Measurements from ENCODE around the gene FARP1. TPM values are rescaled to one million over a fixed set of nuclear protein-coding genes. Genes with fewer than 3 reads are reported as not detected.
"Not testable (repeated sequence)": the region's sequence is repeated elsewhere in the genome, so short reads cannot be mapped to it uniquely, and the experiment has no call there.

The FARP1 gene
- total RNA-seq, 2 donors from 2014 or later: 23.7 to 26.3 TPM

DNA sequence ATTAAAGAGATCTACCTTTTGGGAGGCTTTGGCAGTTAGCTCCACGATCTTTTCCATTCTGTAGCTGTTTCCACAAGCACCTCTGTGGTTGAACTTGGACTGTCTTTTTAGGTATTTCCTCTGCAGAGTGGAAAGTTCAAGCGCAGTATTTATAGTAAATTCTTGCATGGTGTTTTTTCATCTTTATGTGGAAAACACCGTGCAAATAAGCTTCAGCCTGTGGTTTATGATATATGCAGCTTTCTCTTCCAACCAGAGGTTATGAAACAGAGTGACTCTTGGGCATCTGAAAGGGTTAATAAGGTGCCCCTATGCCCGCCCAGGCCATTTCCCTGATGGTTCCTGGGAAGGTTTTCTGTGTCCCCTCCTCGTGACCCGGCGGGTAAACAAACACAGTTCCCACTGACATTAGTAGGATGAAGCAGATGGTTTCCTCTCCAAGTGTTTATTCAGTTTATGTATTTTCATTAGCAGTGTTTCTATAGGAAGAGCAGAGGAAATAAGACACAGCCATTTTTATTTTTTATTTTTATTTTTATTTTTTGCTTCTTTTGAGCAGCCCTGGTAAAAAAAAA, 73.9 kb downstream of the FARP1 start:
- DNase-seq (no peak), ATAC-seq (no peak)
- intact Hi-C loops (cut with DNase I): no loop called here

DNA sequence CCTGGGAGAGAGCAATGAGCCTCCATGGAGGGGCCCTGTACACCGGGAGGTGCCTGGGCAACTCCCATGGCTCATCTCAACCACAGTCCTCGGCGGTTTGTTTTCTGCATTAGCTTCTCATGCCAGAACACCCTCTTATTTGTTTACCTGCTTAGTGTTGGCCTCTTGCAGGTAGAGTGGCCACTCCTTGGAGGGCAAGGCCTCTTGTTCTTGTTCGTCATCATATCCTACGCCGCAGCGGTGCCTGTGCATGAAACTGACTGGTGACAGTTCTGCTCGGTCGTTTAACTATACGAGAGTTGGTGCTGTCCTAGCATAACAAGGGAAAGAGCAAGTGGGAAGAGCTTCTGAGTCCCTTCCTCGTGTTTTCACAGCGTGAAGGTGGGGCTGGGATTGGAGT, 74.7 kb downstream of the FARP1 start:
- no peak for DNase-seq
- ATAC-seq: no peak
- intact Hi-C loops (cut with DNase I): no loop called here

DNA sequence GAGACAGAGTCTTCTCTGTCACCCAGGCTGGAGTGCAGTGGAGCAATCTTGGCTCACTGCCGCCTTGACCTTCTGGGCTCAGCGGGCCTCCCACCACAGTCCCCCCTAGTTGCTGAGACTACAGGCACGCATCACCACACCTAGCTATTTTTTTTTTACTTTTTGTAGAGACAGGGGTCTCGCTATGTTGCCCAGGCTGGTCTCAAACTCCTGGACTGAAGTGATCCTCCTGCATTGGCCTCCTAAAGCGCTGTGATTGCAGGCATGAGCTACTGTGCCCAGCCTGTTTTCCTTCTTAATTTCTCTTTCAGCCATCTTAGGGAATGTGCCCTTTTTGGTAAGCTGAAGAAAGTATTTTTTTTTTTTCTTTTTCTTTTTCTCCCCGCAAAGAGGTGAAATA, 76.8 kb downstream of the FARP1 start:
- DNase-seq (no peak), ATAC-seq (no peak)
- intact Hi-C loops (cut with DNase I): no loop called here

DNA sequence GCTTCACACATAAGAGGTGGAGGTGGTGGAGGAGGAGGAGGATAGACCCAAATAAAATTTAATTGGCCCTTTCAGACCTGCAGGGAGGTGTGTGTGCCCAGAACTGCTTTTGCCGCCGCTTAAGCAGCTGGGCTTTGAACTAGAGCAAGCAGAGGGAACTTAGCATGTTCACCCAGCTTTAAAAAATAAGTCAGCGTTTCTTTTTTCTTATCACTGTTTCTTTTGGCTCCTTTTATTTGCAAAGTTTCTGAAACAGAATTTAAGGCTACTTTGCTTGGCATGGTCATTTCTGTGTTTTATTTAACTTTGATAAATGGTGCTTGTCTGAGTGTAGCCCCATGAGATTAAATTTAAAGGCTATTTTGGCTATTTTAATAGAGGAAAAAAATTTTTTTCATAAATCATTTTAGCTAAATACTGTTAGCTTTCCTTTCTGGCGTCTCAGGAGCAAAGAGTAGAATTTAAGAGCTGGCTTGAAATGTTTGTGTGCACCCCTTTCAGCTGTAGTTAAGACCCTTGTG, 77.4 kb downstream of the FARP1 start:
- no peak for DNase-seq
- peak; percentile 31 to 62 for ATAC-seq
- intact Hi-C loops (cut with DNase I): no loop called here

DNA sequence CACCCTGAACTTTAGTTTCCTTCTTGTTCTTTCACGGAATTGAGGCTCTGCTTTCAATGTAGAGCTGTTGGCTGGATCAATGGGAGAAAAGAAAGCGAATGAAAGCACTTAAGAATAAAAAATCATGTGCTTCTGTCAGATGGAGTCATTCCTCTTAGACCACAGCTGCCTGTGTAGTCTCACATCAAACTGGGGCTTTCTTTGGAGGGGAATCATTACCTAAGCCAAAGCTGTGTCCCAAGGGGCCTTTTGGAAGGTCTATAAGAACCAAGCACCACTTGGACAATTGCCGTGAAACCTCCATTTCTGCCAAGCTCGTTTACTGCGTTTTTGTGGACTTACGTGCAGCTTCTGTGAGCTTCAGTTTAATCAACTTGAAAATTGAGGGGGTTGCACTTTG, 78.3 kb downstream of the FARP1 start:
- no peak for DNase-seq
- intact Hi-C loops (cut with DNase I): no loop called here
- no peak for ATAC-seq

DNA sequence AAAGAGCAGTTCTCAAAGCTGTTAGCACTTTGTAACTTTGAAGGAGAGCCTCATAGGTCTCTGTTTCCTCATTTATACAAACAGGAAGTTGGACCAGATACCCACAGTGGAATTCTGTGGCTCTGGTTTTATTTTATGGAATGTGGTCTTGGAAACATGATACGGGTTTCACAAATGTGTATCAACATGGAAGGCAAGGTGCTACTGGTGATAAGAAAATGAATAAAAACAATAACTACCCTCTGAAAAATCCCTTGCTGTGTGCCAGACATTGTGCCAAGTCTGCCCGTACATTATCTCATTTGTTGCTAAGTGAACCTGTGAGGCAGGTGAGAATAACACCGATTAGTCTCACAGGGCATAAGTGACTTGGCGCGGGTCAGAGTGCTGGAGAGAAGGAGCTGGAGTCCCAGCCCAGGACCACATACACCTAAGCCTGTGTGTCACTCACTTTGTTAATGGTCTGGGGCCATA, 79.2 kb downstream of the FARP1 start:
- DNase-seq (no peak), ATAC-seq (no peak)
- intact Hi-C loops (cut with DNase I): no loop called here

DNA sequence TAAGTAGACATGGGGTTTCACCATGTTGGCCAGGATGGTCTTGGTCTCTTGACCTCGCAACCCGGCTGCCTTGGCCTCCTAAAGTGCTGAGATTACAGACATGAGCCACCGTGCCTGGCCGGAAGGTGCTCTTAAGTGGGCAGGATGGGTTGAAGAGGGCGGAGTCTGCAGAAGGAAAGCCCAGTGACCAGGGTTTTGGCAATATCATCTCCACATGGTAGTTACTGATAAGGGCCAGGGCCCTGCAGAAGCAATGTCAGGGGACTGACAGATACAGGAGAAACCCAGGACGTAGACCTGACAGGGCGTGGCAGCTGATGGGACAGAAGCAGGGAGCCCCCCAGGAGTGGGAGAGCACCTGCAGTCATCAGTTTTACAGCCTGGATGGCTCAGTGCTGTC, 79.9 kb downstream of the FARP1 start:
- intact Hi-C loops (cut with DNase I): no loop called here
- DNase-seq (no peak), ATAC-seq (no peak)

DNA sequence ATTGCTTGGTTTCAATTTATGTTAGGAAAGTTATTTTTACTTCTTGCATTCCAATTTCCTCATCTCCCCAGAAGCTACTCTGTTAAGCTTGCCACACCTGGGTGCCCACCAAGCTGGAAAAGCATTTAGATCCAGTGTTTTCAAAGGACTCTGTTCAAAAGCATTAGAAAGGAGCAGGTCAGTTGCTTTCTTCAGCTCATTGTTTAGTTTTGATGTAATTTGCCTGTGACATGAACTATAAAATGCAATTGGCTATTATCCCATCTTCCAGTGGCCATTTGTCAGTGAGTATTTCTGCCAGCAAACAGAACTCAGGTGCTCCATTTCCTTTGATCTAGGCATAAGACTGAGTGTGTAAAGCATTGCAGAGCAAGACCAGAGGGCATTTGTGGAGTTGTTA, 80.8 kb downstream of the FARP1 start:
- no peak for ATAC-seq
- intact Hi-C loops (cut with DNase I): no loop called here

DNA sequence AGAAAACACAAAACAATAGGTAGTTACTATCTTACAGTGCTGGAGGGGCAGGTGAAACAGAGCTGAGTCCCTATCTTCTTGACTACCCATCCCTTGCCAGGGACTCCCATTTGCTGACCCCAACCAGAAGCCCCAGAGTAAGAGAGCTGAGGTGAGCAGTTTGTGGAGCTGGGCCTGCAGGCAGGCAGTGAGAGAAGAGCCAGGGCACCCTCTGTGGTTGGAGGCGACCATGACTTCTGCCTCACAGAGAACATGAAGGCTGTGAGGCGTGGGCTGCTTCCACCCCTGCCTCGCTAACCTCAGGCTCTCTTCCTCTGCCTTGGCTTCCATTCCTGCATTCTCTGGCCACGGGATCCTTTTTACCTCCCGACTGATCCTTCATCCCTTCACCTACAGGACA, 81.7 kb downstream of the FARP1 start:
- intact Hi-C loops (cut with DNase I): no loop called here
- no peak for ATAC-seq
- no peak for DNase-seq

More for the DNA sequence above, 80.8 kb downstream of the FARP1 start:
- DNase-seq: no peak

DNA sequence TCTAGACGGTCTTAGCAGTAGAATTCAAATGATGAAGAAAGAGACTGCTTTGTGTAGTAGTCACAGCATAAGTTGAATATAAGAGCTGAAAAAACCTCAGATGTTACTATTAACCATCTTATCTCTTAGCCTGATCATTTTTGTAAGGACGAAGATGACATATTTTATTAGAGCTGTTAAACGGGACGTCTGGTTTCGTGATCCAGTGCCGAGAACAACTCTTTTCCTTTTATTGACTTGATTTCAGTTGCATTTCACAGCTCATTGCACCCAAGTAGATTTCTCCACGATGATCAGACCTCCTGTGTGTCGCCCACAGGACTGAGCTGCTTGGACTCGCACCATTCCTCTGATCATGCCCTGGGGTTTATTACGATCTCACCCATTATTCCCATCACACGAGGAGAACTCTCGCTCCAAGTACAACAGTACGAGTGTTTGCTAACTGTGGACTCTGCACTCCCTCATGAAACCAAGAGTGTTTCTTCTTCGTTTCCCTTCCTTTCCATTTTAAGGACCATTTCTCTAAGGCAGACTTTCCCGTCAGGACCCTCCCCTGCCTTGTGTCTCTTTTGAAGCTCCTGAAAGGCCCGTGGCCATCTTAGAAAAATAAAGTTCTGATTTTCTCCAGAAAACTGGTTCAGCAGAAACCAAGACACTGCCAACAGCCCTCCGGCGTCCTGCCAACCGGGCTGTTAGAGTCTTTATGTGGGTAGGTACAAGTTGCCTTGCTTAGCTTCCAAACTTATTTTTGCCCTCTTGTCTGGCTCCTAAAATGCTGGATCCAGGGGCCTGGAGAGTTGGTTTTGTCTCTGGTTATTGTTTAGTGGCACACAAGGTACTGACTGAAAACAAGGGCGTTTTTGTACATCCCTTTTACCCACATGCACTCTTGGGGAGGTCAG, 82.4 kb downstream of the FARP1 start:
- DNase-seq (no peak), ATAC-seq (no peak)
- intact Hi-C loops (cut with DNase I): no loop called here

DNA sequence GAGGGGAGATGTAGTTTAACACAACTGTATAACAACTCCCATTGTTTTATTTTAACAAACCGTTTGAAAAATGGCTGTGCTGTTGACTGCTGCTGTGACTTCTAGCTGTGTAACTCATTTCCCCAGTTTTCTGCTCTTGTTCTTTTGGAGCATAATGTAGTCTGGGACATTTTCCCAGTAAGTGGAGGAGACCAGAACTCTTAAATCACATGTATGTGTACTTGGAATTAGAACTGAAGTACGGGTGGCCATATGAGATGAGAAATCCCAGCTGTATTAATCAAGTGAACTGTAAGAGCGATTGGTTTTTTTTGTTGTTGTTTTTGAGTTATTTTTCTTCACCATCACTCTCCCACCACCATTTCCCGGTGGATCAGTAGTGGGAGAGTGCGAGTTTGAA, 83.6 kb downstream of the FARP1 start:
- DNase-seq (no peak), ATAC-seq (no peak)
- intact Hi-C loops (cut with DNase I): no loop called here

DNA sequence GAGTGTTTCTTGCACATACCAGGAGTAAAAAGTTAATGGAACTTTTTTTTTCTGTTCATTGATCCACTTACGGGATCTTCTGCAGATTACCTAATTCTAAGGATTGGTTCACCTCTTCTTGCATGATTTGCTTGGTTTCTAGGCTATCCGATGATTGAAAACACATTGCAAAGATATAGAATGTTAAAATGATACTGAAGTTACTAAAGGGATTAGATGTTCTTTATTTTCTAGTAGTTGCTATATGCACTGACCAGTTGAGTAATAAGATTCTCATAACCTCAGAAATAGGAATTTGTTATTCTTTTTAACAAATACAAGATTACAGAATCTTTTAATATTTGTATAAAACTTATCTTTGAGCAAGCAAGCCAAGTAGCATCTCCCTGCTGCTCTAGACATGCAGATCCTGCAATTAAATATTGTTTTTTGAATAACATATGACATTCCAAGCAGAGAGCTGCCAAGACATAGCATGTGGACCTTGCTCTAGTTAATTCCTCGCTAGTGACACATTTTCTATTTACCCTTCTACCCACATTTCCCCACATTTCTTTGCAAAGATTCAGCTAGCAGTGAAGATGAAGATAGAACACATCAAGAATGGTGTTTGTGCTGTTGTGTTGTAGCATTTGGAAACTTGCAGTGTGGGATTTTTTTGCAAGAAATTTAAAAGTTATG, 85.9 kb downstream of the FARP1 start:
- no peak for ATAC-seq
- no peak for DNase-seq
- intact Hi-C loops (cut with DNase I): no loop called here

DNA sequence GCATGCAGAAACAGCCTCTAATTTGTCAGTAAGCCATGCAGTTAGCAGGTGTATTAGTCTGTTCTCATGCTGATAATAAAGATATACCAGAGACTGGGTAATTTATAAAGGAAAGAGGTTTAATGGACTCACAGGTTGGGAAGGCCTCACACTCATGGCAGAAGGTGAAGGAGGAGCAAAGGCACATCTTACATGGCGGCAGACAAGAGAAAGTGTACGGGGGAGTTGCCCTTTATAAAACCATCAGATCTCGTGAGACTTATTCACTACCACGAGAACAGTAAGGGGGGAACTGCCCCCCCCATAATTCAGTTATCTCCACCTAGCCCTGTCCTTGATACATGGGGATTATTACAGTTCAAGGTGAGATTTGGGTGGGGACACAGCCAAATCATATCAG, 87.9 kb downstream of the FARP1 start:
- ATAC-seq; intact Hi-C loops (cut with DNase I); DNase-seq: not testable (repeated sequence)

DNA sequence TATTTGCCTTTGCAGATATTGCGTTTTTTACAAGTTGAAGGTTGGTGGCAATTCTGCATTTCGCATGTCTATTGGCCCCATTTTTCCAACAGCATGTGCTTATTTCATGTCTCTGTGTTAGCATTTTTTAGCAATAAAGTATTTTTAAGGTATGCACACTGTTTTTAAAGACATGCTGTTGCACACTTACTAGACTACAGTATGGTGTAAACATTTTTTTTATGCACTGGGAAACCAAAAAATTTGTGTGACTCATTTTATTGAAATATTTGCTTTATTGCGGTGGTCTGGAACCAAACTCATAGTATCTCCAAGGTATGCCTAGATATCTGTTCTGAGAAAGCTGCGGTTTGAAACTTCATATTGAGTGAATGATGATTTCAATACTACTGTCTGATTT, 89.6 kb downstream of the FARP1 start:
- no peak for DNase-seq
- intact Hi-C loops (cut with DNase I): no loop called here
- no peak for ATAC-seq

DNA sequence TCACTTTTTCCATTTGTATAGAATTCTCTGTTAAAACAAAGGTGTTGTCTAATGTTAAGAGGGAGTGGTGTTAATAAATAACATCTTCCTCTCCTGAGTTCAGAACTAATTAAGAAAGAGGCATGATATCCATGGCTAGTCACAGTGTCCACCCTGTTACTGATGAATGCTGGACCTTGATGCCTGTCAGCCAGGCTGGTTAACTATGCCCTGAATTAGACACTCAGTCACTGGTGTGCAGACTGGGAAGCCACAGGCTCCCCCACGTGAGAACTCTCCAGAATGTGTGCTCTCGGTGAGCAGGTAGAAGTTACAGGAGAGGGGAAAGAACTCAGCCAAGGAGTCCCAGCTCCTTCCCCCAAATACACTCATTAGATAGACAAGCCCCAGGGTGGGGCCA, 90.2 kb downstream of the FARP1 start:
- DNase-seq: no peak
- ATAC-seq: no peak
- intact Hi-C loops (cut with DNase I): no loop called here

DNA sequence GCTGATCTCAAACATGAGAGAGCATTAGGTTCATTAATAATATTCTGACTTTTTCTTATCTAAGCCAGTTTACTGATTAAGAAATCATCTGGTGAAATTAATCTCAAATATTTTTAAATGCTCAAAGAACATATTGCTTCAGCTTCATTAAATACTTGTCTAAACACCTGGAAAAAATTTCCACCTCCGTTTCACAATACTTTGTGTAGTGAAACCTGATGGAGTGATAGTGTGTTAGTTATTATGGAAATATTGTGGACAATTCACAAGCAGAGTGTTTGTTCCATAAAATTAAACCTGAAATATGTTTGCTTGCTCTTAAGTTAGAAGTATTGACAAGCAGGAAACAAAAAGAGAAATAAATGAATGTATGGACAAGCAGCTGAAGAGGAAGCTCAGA, 91.5 kb downstream of the FARP1 start:
- intact Hi-C loops (cut with DNase I): no loop called here
- DNase-seq: no peak
- no peak for ATAC-seq

DNA sequence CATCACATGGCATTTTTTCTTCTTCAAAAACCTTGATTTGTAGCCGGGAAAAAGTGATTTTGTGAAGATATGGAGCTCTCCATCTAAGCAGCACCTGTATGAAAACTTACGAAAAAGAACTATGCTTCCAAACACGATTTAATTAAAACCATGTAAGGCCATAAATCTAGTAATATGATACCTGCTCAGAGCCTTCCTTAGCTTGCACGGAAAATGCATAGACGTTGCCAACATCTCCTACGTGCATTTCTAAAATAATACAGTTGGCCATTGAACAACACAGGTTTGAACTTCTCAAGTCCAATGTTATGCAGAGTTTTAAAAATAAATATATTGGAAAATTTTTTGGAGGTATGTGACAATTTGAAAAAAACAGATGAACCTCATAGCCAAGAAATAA, 93.3 kb downstream of the FARP1 start:
- DNase-seq (no peak), ATAC-seq (no peak)
- intact Hi-C loops (cut with DNase I): no loop called here

DNA sequence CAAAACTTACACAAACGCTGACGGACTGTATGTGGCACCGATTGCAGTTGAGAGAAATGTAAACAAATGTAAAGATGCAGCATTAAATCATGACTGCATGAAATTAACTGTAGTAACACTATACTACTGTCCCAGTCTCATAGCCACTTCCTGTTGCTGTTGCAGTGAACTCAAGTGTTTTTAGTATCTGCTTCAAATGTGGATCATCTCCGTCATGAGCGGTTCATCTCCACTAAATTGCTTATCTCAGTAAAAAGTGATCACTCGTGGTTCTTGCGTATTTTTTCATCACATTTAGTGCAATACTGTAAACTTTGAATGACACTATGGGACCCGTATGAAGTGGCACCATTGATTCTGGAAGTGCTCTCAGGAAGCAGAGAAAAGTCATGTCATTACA, 94.4 kb downstream of the FARP1 start:
- no peak for ATAC-seq
- intact Hi-C loops (cut with DNase I): no loop called here
- no peak for DNase-seq

DNA sequence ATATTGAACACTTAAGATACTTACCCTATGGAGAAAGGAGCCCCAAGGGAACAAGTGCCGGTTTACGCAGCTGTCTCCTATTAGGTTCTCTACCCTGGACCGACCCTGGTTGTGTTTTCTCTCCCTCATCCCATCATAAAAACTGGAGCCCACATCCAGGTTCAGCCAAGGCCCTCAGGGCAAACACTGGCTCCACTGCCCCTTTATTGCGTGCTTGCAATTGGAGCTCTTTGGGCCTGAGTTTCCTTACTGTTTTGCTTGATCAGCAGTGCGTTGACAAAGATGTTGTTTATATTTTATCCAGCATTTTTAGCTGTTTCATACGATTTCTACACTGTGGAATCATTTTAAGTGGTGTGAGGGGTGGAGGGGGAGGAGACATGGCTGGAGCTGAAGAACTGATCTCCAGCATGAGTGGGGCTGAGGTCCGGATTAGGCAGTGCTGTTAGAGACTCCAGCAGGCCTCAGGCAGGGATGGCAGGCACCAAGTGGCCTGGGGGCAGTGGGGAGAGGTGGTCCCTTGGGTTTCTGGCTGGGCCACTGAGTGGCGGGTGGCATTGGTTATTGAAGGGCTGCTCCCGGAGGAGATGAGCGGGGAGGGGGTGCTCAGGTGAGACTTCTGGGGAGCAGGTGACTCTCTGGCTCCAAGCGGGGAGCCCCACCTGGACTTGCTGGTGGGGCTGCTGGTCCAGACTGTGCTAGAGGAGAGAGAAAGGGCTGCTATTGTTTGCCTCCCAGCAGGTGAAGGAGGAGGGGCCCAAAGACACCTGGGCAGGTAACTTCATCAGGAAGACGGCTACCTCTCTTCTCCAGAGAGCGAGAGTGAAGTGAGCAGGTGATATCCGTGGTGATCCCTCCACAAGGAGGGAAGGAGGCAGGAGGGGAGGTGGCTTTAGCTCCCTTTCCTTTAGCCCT, 96.5 kb downstream of the FARP1 start:
- no peak for ATAC-seq
- no peak for DNase-seq
- intact Hi-C loops (cut with DNase I): no loop called here
